GM12878 (cell line): ENCODE measurements around the gene CNGB1. TPM values are rescaled to one million over a fixed set of nuclear protein-coding genes. Genes with fewer than 3 reads are reported as not detected.

Experiments used
- ATAC-seq: fragments of 200-7000 bp; cut with Tn5 transposase; 3 replicates; pipeline ENCODE4 v1.9.1; 2020; ENCODE audit warnings: mild to moderate bottlenecking, moderate library complexity
- BruUV-seq: library from RNA; stranded (reverse); fragments of 400-500 nt; replicated peaks from 2 replicates; lab custom pipeline; 2021; lab: Mats Ljungman, UMichigan
- CTCF ChIA-PET: fragments of 300-600 bp; sonication (Branson Sonifier 250); formaldehyde crosslinking; extraction: SDS; loops from one replicate; lab custom pipeline; 2021; ENCODE audit warnings: inconsistent platforms; lab: Yijun Ruan, JAX
- POLR2A ChIA-PET: fragments of 350-600 bp; formaldehyde crosslinking; extraction: SDS; loops from one replicate; lab custom pipeline; 2021; ENCODE audit warnings: inconsistent platforms; lab: Charles Lee
- RAD21 ChIA-PET: fragments of 300-600 bp; sonication (Branson Sonifier 250); formaldehyde crosslinking; loops from one replicate; lab custom pipeline; 2023; ENCODE audit warnings: antibody characterized with exemption; ENCODE audit not compliant: unreplicated experiment; lab: Charles Lee
- SMC1A ChIA-PET: fragments of 300-600 bp; sonication (Branson Sonifier 250); formaldehyde crosslinking; loops from one replicate; lab custom pipeline; 2023; ENCODE audit not compliant: unreplicated experiment, uncharacterized antibody; lab: Charles Lee
- DNase-seq: peaks from one replicate; pipeline ENCODE4 v3.0.0-alpha.2; 2011; ENCODE audit warnings: low read depth, low spot score
- FAIRE-seq: peaks from 3 replicates; lab custom pipeline; 2011; peaks lifted over from hg19 to GRCh38; lab: Jason Lieb, UNC
- H2AFZ ChIP-seq: 2 replicates; pipeline ENCODE4 v1.6.0; 2011; ENCODE audit warnings: low read depth, low read length, control low read depth; ENCODE audit not compliant: control insufficient read depth
- H3K27ac ChIP-seq: 2 replicates; pipeline ENCODE4 v1.5.1; 2011; ENCODE audit warnings: control low read depth; ENCODE audit not compliant: control insufficient read depth, insufficient read depth
- H3K27me3 ChIP-seq, 2 experiments: replicated peaks in 1 of 2; 2 replicates each; pipeline versions ENCODE4 v1.6.0 to v1.6.1; 2011; ENCODE audit warnings: low read length in 1 of 2; ENCODE audit not compliant: control insufficient read depth in 2 of 2, insufficient read depth in 2 of 2
- H3K36me3 ChIP-seq, 2 experiments: 2 replicates each; pipeline ENCODE4 v1.5.1; 2011; ENCODE audit warnings: low read length in 1 of 2; ENCODE audit not compliant: control insufficient read depth in 2 of 2, insufficient read depth in 2 of 2
- H3K4me1 ChIP-seq: 2 replicates; pipeline ENCODE4 v1.6.1; 2011; ENCODE audit warnings: mild to moderate bottlenecking, low read length, moderate library complexity, mixed read lengths; ENCODE audit not compliant: control insufficient read depth, insufficient read depth
- H3K4me2 ChIP-seq: 2 replicates; pipeline ENCODE4 v1.6.0; 2011; ENCODE audit warnings: control low read depth; ENCODE audit not compliant: control insufficient read depth, insufficient read depth
- H3K4me3 ChIP-seq: fragments of 200-600 bp; sonication (generic); 2 replicates; pipeline ENCODE4 v1.5.1; 2016
- H3K79me2 ChIP-seq: 2 replicates; pipeline ENCODE4 v1.6.0; 2011; ENCODE audit warnings: low read length; ENCODE audit not compliant: control insufficient read depth, insufficient read depth
- H3K9ac ChIP-seq: 2 replicates; pipeline ENCODE4 v1.8.0; 2011; ENCODE audit warnings: low read length, control low read depth, mixed read lengths; ENCODE audit not compliant: control insufficient read depth, insufficient read depth
- H3K9me3 ChIP-seq: replicated peaks from 3 replicates; pipeline ENCODE4 v1.5.1; 2011; ENCODE audit warnings: mild to moderate bottlenecking, low read length; ENCODE audit not compliant: control insufficient read depth, insufficient read depth
- H4K20me1 ChIP-seq: 2 replicates; pipeline ENCODE4 v1.6.0; 2011; ENCODE audit not compliant: control insufficient read depth, insufficient read depth
- CHD1 ChIP-seq: IDR thresholded peaks from 2 replicates; pipeline ENCODE4 v1.6.1; 2012; ENCODE audit warnings: low read depth, low read length, improper control_type of control experiment
- CREM ChIP-seq: IDR thresholded peaks from 2 replicates; pipeline ENCODE4 v1.6.1; 2014; ENCODE audit warnings: antibody characterized with exemption, low read depth
- GATAD2B ChIP-seq: fragments of 450-650 bp; conservative IDR thresholded peaks from 2 replicates; pipeline ENCODE4 v1.6.1; 2017; ENCODE audit warnings: low read depth, mild to moderate bottlenecking, moderate library complexity
- RAD51 ChIP-seq: fragments of 450-650 bp; IDR thresholded peaks from 2 replicates; pipeline ENCODE4 v1.6.1; 2016; ENCODE audit warnings: moderate library complexity, mild to moderate bottlenecking, inconsistent platforms
- SMAD5 ChIP-seq: IDR thresholded peaks from 2 replicates; pipeline ENCODE4 v1.6.1; 2016; ENCODE audit warnings: antibody characterized with exemption, low read depth
- SPI1 ChIP-seq: IDR thresholded peaks from 2 replicates; pipeline ENCODE4 v1.6.1; 2011; ENCODE audit warnings: low read depth, mild to moderate bottlenecking, low read length, moderate library complexity, borderline replicate concordance; ENCODE audit not compliant: insufficient read depth
- ZNF384 ChIP-seq: IDR thresholded peaks from 2 replicates; pipeline ENCODE4 v1.6.1; 2012; ENCODE audit warnings: low read depth, mild to moderate bottlenecking, low read length, improper control_type of control experiment, borderline replicate concordance
- WGBS: methylation state at CpG from one replicate; pipeline ENCODE4 v1.1.6; 2016; ENCODE audit warnings: low lambda C conversion rate; ENCODE audit not compliant: insufficient replicate concordance, insufficient coverage; ENCODE audit errors: missing lambda C conversion rate; 5-methylcytosine and 5-hydroxymethylcytosine counted together
- in situ Hi-C: fragments of 300-500 bp; cut with MboI; formaldehyde crosslinking; loops from 9 replicates; pipeline ENCODE4 v1.14.3; 2018; ENCODE audit warnings: mixed read lengths
- intact Hi-C: fragments of 100-400 bp; cut with micrococcal nuclease; formaldehyde crosslinking; loops from one replicate; pipeline ENCODE4 v1.14.2; 2022; ENCODE audit not compliant: unreplicated experiment
- polyA plus RNA-seq, 11 experiments: library from polyadenylated mRNA; depleted of rRNA in 4 of 11; unstranded in 6 of 11; stranded (reverse) in 5 of 11; fragments of >200 nt; fragmentation: Nextera tagmentation in 4 of 11; fragmentation: Illumina TruSeq in 1 of 11; extraction: Ambion mirVana in 4 of 11; extraction: Trizol in 1 of 11; gene quantifications; 1 replicate in 1 of 11; 2 replicates in 10 of 11; pipeline versions ENCODE4 v1.2.1 to v1.2.3, GENCODE V29; 2011 to 2016; ENCODE audit warnings: inconsistent platforms in 2 of 11, missing spikeins in 2 of 11, low read depth in 1 of 11
- total RNA-seq, 4 experiments: library from RNA; depleted of rRNA in 3 of 4; stranded (reverse); fragments of >200 nt in 3 of 4; fragmentation: Illumina TruSeq in 1 of 4; extraction: Trizol in 1 of 4; gene quantifications; 2 replicates each; pipeline versions ENCODE4 v1.2.1 to v1.2.3, GENCODE V29; 2013 to 2021
- TF ChIP-seq, protein P1 (sequence below): IDR thresholded peaks from 2 replicates; pipeline ENCODE4 v1.6.1; 2012; ENCODE audit warnings: low read depth, low read length, improper control_type of control experiment
- TF ChIP-seq, protein P2 (sequence below): fragments of 450-650 bp; IDR thresholded peaks from 2 replicates; pipeline ENCODE4 v1.6.1; 2017; ENCODE audit warnings: mild to moderate bottlenecking

Gene CNGB1
- total and polyA plus RNA-seq, 10 of the 15 experiments (the other 5 are each of a cell fraction or from before 2014, with no cell fraction given), result 0.03 TPM; not detected in 9

DNA sequence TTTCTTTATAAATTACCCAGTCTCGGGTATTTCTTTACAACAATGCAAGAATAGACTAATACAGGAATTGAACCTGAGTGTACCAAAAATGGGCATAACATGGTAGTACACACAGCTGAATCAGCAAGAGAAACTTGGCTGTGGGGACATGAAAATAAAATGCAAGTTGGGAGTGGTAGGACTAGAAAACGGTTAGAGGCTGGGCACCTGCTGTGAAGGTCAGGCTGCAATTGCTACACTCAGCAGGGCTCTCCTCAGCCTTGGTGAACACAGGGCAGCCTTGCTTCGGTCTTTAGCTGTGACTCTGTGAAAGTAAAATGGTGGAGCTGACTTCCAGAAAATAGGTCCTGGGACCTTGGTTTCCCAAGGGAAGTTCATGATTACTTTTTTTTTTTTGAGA, 45.6 kb downstream of the CNGB1 start (continued):
- TF ChIP-seq, protein P1, sequence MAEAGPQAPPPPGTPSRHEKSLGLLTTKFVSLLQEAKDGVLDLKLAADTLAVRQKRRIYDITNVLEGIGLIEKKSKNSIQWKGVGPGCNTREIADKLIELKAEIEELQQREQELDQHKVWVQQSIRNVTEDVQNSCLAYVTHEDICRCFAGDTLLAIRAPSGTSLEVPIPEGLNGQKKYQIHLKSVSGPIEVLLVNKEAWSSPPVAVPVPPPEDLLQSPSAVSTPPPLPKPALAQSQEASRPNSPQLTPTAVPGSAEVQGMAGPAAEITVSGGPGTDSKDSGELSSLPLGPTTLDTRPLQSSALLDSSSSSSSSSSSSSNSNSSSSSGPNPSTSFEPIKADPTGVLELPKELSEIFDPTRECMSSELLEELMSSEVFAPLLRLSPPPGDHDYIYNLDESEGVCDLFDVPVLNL, result no peak
- no peak for TF ChIP-seq SMAD5

DNA sequence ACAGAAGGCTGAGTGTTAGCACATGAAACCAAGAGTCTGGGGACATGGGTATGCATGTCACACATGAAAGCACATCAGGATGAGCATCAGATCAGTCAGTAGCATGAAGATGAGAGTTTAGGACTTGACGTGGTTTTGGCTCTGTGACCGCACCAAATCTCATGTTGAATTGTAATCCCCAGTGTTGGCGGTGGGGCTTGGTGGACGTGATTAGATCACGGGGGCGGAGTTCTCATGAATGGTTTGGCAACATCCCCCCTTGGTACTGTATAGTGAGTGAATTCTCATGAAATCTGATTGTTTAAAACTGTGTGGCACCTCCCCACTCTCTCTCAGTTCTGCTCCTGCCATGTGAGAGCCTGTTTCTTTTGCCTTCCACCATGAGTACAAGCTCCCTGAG, 46.4 kb downstream of the CNGB1 start:
- no peak for ATAC-seq
- Histone ChIP-seq H3K27ac (no peak overlapping the region), H3K4me3 (no peak overlapping the region), H4K20me1 (no peaks in the 10 kb centered on the region; the same call in 1 of the 2 replicates), H3K4me2 (no peak overlapping the region), H3K4me1 (no peaks in the 10 kb centered on the region), H3K9me3 (no peaks in the 10 kb centered on the region), H3K27me3 (no peaks in the 10 kb centered on the region; a peak in 2 of 4 replicates), H3K36me3 (no peaks in the 10 kb centered on the region), H3K9ac (no peak overlapping the region), H3K79me2 (no peaks in the 10 kb centered on the region), H2AFZ (no peak overlapping the region)
- FAIRE-seq, result no peak
- intact Hi-C loops (no loop called here), in situ Hi-C loops (no loop called here)
- ChIA-PET CTCF (no interaction called here), POLR2A (no interaction called here), SMC1A (no interaction called here), RAD21 (no interaction called here)
- DNase-seq, result no peak
- TF ChIP-seq RAD51, result no peak
- no peak for TF ChIP-seq GATAD2B
- TF ChIP-seq CREM, result no peak
- no peak for TF ChIP-seq ZNF384
- TF ChIP-seq, protein P2, sequence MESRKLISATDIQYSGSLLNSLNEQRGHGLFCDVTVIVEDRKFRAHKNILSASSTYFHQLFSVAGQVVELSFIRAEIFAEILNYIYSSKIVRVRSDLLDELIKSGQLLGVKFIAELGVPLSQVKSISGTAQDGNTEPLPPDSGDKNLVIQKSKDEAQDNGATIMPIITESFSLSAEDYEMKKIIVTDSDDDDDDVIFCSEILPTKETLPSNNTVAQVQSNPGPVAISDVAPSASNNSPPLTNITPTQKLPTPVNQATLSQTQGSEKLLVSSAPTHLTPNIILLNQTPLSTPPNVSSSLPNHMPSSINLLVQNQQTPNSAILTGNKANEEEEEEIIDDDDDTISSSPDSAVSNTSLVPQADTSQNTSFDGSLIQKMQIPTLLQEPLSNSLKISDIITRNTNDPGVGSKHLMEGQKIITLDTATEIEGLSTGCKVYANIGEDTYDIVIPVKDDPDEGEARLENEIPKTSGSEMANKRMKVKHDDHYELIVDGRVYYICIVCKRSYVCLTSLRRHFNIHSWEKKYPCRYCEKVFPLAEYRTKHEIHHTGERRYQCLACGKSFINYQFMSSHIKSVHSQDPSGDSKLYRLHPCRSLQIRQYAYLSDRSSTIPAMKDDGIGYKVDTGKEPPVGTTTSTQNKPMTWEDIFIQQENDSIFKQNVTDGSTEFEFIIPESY, result no peak
- TF ChIP-seq CHD1, result no peak
- TF ChIP-seq SPI1, result no peak
- no TSS peak for BruUV-seq
- 44% methylated on average over 6 of the region's 6 CpGs for WGBS
